Activated naive CD4-positive, alpha-beta T cell treated with anti-CD3 and anti-CD28 coated beads for 36 hours (primary cell): ENCODE data around the gene TPP1. TPM values are rescaled to one million over a fixed set of nuclear protein-coding genes. Genes with fewer than 3 reads are reported as not detected.

Source experiments
- CTCF ChIA-PET: fragments of 350-600 bp; sonication (Branson Sonifier 250); formaldehyde crosslinking; loops from one replicate; lab custom pipeline; 2021; ENCODE audit warnings: antibody characterized with exemption; lab: Charles Lee
- DNase-seq: peaks from one replicate; pipeline ENCODE4 v3.0.0-alpha.2; 2020
- H3K27ac Mint-ChIP-seq: one replicate; pipeline ENCODE4 v1.8.0; 2021; ENCODE audit warnings: mild to moderate bottlenecking, mixed read lengths
- H3K27me3 Mint-ChIP-seq: one replicate; pipeline ENCODE4 v1.8.0; 2021; ENCODE audit warnings: low read depth, mixed read lengths
- H3K36me3 Mint-ChIP-seq: one replicate; pipeline ENCODE4 v1.8.0; 2021; ENCODE audit warnings: low read depth, mixed read lengths
- H3K4me1 Mint-ChIP-seq: one replicate; pipeline ENCODE4 v1.8.0; 2021; ENCODE audit warnings: low read depth, mixed read lengths
- H3K4me3 Mint-ChIP-seq: one replicate; pipeline ENCODE4 v1.8.0; 2021; ENCODE audit warnings: mild to moderate bottlenecking, moderate library complexity, mixed read lengths
- H3K9me3 Mint-ChIP-seq: one replicate; pipeline ENCODE4 v1.8.0; 2021; ENCODE audit warnings: mixed read lengths
- intact Hi-C: fragments of 100-400 bp; cut with micrococcal nuclease; formaldehyde crosslinking; loops from one replicate; pipeline ENCODE4 v1.15.1; 2023
- total RNA-seq, 2 experiments: library from RNA; stranded (reverse); gene quantifications; one replicate each; pipeline ENCODE4 v1.2.3, GENCODE V29; 2021

Gene TPP1
- total RNA-seq, 2 experiments from 2014 or later = 25.7 to 28.5 TPM

DNA sequence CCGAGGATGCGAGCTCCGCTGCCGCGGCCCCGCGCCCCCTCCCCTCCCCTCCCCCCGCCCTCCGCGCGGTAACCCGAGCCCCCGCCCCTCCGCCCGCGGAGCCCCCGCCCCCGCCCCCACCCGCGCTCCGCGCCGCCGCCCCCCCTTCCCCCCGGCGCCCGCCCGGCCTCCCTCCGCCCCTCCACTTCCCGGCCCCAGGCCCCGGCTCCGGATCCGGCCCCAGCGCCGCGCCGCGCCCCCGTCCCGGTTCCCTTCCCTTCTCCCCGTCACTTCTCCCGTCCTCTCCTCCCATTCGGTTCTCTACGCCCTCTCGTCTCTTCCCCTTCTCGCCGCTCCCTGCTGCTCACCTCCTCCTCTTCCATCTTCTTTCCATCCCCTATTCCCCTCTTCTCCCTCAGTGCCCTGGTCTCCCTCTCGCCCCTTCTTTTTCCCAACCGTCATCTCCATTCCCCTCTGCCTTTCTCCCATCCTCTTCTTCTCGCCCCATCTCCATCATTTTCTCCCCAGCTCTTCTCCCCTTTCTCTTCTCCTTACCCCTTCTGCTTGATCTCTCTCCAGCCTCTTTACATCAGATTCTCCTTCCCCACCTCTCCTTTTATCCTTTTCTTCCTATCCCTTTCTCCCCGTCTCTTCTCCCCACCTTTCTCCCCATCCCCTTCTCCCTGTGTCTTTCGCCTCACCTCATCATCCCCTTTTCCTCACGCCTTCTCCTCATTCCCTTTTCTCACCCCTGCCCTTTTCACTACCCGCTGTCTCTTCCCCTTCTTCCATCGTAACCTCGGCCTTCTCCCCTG lies 36.8 kb upstream of the TPP1 start, which contains the start of gene DCHS1:
Gene DCHS1, minus strand, starts transcription at position 20 of the 794 bp plus-strand sequence. CDS start 14,196 bp downstream, outside the sequence.
- Mint-ChIP-seq H3K27me3 (no peaks in the 10 kb centered on the region), H3K36me3 (no peaks in the 10 kb centered on the region), H3K9me3 (no peaks in the 10 kb centered on the region), H3K4me3 (peak within 1 kb of the TSS; percentile 61), H3K4me1 (peaks cover 3% of the 10 kb centered on the region), H3K27ac (no peak within 1 kb of the TSS)
- no peak for DNase-seq
- intact Hi-C loops = loop anchor here (2.0 kb wide), 1 partner anchor 15 kb away; no protein-coding TSS in a partner anchor
- CTCF ChIA-PET = interaction anchor here (1.5 kb wide), 1 partner anchor 12 kb away, joined by 4 read pairs; no protein-coding TSS in a partner anchor

GRCh38 chr11:6655020-6655789 lies 36.0 kb upstream of the TPP1 start:
- intact Hi-C loops = loop anchor here (2.0 kb wide), 1 partner anchor 16 kb away; no protein-coding TSS in a partner anchor
- peak; percentile 46 for DNase-seq
- Mint-ChIP-seq H3K27ac (no peak overlapping the region), H3K36me3 (no peaks in the 10 kb centered on the region), H3K9me3 (no peaks in the 10 kb centered on the region), H3K4me1 (peaks cover 3% of the 10 kb centered on the region), H3K4me3 (no peak overlapping the region), H3K27me3 (no peaks in the 10 kb centered on the region)
- CTCF ChIA-PET = interaction anchor here (1.0 kb wide), 1 partner anchor 10 kb away, joined by 3 read pairs; no protein-coding TSS in a partner anchor

DNA sequence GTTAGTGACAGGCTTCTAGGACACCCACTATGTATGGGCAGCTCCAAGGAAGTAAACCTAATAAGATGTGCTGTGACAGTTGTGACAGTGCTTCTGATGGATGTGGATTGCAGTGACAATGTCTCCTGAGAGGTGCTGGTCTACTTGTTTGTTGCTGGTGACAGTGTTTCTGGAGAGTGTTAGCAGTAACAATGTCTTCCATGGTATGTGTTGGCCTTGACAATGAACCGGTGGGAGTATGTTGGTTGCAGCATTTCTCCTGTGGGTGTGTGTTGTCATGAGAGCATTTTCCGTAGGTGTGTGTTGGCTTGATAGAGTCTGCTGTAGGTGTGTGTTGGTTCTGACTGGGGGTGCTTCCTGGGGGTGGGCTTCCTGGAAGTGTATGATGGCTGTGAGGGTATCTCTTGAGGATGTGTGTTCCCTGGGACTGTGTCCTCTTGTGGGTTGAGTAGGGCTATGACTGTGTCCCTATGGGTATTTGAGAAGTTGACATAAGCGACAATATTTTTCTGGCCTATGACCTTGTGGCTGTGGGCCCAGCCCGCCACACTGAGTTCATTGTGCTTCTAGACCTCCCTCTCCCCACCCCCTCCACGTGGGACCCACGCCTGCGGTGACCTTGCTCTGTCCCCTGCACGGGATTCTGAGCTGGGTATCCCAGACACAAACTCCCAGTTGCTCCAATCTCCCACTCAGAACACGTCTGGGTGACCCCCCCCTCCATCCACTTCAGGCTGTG lies 35.2 kb upstream of the TPP1 start:
- Mint-ChIP-seq H3K9me3 (no peaks in the 10 kb centered on the region), H3K27ac (no peak overlapping the region), H3K4me1 (peaks cover 3% of the 10 kb centered on the region), H3K4me3 (no peak overlapping the region), H3K27me3 (no peaks in the 10 kb centered on the region), H3K36me3 (no peaks in the 10 kb centered on the region)
- intact Hi-C loops = loop anchor here (2.0 kb wide), 1 partner anchor 16 kb away; no protein-coding TSS in a partner anchor
- CTCF ChIA-PET = interaction anchor here (0.6 to 1.0 kb wide), 4 partner anchors 10 to 987 kb away, joined by 3 to 5 read pairs (median 3); no protein-coding TSS in a partner anchor
- no peak for DNase-seq

DNA sequence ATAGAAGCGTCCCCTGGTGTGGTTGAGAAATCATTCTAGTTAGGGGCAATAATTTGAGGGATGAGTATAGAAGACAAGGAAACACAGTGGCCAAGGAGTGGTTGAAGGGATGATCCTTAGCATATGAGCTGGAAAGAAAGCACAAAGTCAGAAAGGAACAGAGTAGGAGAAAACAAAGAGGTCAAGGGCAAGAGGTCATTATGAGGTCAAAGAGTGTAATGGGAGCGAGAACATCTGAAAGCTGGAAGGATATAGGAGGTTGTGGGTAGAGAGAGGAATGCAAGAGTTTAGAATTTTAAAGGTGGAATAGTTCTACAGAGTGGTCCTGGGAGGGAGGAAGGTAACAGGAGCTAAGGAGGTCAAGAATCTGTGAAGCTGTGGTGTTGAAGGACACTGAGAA lies 34.4 kb upstream of the TPP1 start:
- intact Hi-C loops = loop anchor here (2.0 kb wide), 1 partner anchor 17 kb away; no protein-coding TSS in a partner anchor
- no peaks in the 10 kb centered on the region for H3K36me3 Mint-ChIP-seq
- H3K4me3 Mint-ChIP-seq = no peak overlapping the region
- no peaks in the 10 kb centered on the region for H3K27me3 Mint-ChIP-seq
- CTCF ChIA-PET = interaction anchor here (0.7 to 1.0 kb wide), 2 partner anchors 45 to 50 kb away, joined by 3 to 5 read pairs; no protein-coding TSS in a partner anchor
- H3K9me3 Mint-ChIP-seq = no peaks in the 10 kb centered on the region
- no peak for DNase-seq
- H3K27ac Mint-ChIP-seq = no peak overlapping the region
- H3K4me1 Mint-ChIP-seq = peaks cover 3% of the 10 kb centered on the region

- no peaks in the 10 kb centered on the region for H3K27me3 Mint-ChIP-seq
- CTCF ChIA-PET = interaction anchor here (1.5 kb wide), 1 partner anchor 122 kb away, joined by 6 read pairs; no protein-coding TSS in a partner anchor
- DNase-seq = no peak
- no peak overlapping the region for H3K4me3 Mint-ChIP-seq
- H3K27ac Mint-ChIP-seq = no peak overlapping the region
- H3K9me3 Mint-ChIP-seq = no peaks in the 10 kb centered on the region
- no peaks in the 10 kb centered on the region for H3K36me3 Mint-ChIP-seq
- intact Hi-C loops = no loop called here
- peaks cover 3% of the 10 kb centered on the region for H3K4me1 Mint-ChIP-seq
These were observed 33.9 kb upstream of the TPP1 start for GRCh38 chr11:6653097-6653496.

GRCh38 chr11:6652182-6652581 lies 33.0 kb upstream of the TPP1 start:
- Mint-ChIP-seq H3K27ac (no peak overlapping the region), H3K4me3 (no peak overlapping the region), H3K9me3 (no peaks in the 10 kb centered on the region), H3K4me1 (peaks cover 3% of the 10 kb centered on the region), H3K27me3 (no peaks in the 10 kb centered on the region), H3K36me3 (no peaks in the 10 kb centered on the region)
- CTCF ChIA-PET = interaction anchor here (0.8 to 1.5 kb wide), 4 partner anchors 20 to 121 kb away, joined by 3 to 6 read pairs (median 3); partner anchors contain the start of genes MRPL17 and TAF10
- intact Hi-C loops = no loop called here
- no peak for DNase-seq

GRCh38 chr11:6650980-6651379 lies 31.8 kb upstream of the TPP1 start:
- no peak overlapping the region for H3K4me3 Mint-ChIP-seq
- no peaks in the 10 kb centered on the region for H3K27me3 Mint-ChIP-seq
- no peaks in the 10 kb centered on the region for H3K36me3 Mint-ChIP-seq
- no peaks in the 10 kb centered on the region for H3K9me3 Mint-ChIP-seq
- DNase-seq = peak; percentile 53
- no peak overlapping the region for H3K27ac Mint-ChIP-seq
- CTCF ChIA-PET = interaction anchor here (2.9 kb wide), 1 partner anchor 17 kb away, joined by 8 read pairs; no protein-coding TSS in a partner anchor
- intact Hi-C loops = no loop called here
- H3K4me1 Mint-ChIP-seq = peaks cover 1% of the 10 kb centered on the region

DNA sequence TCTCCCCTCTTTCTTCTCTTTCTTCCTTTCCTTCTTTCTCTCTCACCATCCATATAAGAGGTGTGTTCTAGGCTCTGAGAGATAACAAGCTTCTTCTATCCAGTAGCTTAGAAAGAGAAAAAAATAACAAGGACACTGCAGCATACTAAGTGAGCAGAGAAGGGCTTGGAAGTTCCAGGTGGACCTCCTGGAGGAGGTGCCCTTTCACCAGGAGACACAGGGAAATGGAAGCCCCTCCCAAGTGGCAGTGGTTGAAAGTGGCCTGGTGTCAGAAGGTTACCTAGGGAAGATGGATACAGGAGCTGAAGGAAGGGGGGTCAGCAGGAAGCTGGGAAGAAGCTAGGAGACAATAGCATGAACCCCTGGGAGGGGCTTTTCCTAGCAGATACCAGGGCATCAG lies 30.9 kb upstream of the TPP1 start:
- Mint-ChIP-seq H3K27ac (no peak overlapping the region), H3K27me3 (no peaks in the 10 kb centered on the region), H3K4me1 (no peaks in the 10 kb centered on the region), H3K4me3 (no peak overlapping the region), H3K9me3 (no peaks in the 10 kb centered on the region), H3K36me3 (no peaks in the 10 kb centered on the region)
- no peak for DNase-seq
- intact Hi-C loops = no loop called here
- CTCF ChIA-PET = interaction anchor here (0.8 to 2.9 kb wide), 6 partner anchors 11 to 145 kb away, joined by 3 to 8 read pairs (median 4); partner anchors contain the start of gene TPP1

DNA sequence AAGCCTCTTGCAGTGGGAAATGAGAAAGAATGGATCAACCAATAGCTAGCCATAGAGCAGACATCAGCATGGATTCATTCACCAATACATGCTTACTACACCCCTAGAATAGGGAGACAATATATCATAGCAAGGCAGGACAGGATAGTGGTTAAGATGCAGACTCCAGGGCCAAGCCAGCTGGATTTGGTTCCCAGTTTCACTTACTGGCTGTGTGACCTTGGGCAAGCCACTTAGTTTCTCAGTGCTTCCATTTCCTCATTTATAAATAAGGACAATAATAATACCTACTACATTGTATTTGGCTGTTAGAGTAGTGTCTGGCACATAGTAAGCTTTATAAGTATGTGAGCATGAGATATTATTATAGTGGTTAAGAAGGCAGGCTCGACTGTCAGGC lies 29.3 kb upstream of the TPP1 start:
- H3K4me1 Mint-ChIP-seq = no peaks in the 10 kb centered on the region
- DNase-seq = no peak
- intact Hi-C loops = no loop called here
- H3K27ac Mint-ChIP-seq = no peak overlapping the region
- no peak overlapping the region for H3K4me3 Mint-ChIP-seq
- H3K36me3 Mint-ChIP-seq = no peaks in the 10 kb centered on the region
- H3K27me3 Mint-ChIP-seq = no peaks in the 10 kb centered on the region
- CTCF ChIA-PET = interaction anchor here (0.6 to 1.7 kb wide), 3 partner anchors 10 to 28 kb away, joined by 3 to 4 read pairs (median 4); no protein-coding TSS in a partner anchor
- no peaks in the 10 kb centered on the region for H3K9me3 Mint-ChIP-seq

DNA sequence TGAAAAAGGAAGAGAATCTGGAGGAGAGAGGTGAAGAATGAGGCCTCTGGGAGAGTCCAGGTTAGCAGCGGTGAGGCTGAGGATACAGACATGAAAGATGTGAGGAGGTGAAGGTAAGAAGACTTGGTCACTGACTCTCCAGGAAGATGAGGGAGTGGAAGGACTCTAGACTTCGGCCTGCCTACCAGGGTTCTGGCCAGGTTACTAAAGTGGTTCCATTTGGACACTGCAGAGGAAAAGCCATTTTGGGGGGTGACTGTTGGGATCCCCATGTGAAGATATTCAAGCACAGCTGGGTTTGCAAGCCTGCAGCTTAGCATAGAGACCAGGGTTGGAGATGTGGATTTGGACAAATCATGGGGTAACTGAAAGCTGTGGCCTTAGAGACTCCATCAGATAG lies 28.6 kb upstream of the TPP1 start:
- Mint-ChIP-seq H3K4me3 (no peak overlapping the region), H3K27me3 (no peaks in the 10 kb centered on the region), H3K27ac (no peak overlapping the region), H3K4me1 (no peaks in the 10 kb centered on the region), H3K9me3 (no peaks in the 10 kb centered on the region), H3K36me3 (no peaks in the 10 kb centered on the region)
- CTCF ChIA-PET = interaction anchor here (1.1 to 1.2 kb wide), 3 partner anchors 20 to 24 kb away, joined by 3 to 6 read pairs (median 3); no protein-coding TSS in a partner anchor
- DNase-seq = no peak
- intact Hi-C loops = loop anchor here (1.0 kb wide), 2 partner anchors 29 to 35 kb away; partner anchors contain the start of genes MRPL17 and TPP1
